IPS-18a (cell line): ENCODE measurements around the gene PRR36.

ENCODE experiments used
- H3K27ac ChIP-seq: one replicate; pipeline ENCODE4 v1.5.1; 2013; ENCODE audit warnings: low read length
- H3K27me3 ChIP-seq: one replicate; pipeline ENCODE4 v1.6.1; 2013; ENCODE audit warnings: mild to moderate bottlenecking, low read length; ENCODE audit not compliant: control insufficient read depth, insufficient read depth
- H3K36me3 ChIP-seq: one replicate; pipeline ENCODE4 v1.6.1; 2013; ENCODE audit warnings: low read depth, low read length; ENCODE audit not compliant: control insufficient read depth
- H3K4me1 ChIP-seq: one replicate; pipeline ENCODE4 v1.6.1; 2013; ENCODE audit warnings: low read depth, low read length; ENCODE audit not compliant: control insufficient read depth
- H3K4me3 ChIP-seq: one replicate; pipeline ENCODE4 v1.5.1; 2013; ENCODE audit warnings: low read length
- H3K9ac ChIP-seq: one replicate; pipeline ENCODE4 v1.6.1; 2013; ENCODE audit warnings: mild to moderate bottlenecking, low read length, moderate library complexity
- H3K9me3 ChIP-seq: one replicate; pipeline ENCODE4 v1.6.1; 2013; ENCODE audit warnings: low read depth, low read length; ENCODE audit not compliant: control insufficient read depth

Gene PRR36

DNA sequence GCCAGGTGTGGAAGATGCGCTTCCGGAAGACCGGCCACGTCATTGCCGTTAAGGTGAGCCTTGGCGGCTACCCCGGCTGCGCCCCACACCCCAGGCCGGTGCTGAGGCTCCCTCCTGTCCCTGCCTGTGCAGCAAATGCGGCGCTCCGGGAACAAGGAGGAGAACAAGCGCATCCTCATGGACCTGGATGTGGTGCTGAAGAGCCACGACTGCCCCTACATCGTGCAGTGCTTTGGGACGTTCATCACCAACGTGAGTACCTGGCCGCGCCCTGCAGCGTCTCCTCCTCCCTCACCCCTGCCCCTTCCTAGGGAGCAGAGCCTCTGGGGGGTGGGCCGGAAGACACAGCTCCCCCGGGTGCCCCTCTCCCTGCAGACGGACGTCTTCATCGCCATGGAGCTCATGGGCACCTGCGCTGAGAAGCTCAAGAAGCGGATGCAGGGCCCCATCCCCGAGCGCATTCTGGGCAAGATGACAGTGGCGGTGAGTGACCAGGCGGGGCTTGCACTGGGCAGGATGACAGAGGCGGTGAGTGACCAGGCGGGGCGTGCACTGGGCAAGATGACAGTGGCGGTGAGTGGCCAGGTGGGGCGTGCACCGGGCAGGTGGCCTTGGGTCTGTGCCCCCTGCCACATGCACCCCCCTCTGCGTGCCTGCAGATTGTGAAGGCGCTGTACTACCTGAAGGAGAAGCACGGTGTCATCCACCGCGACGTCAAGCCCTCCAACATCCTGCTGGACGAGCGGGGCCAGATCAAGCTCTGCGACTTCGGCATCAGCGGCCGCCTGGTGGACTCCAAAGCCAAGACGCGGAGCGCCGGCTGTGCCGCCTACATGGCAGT lies 36.4 kb upstream of the PRR36 start:
- Histone ChIP-seq H3K9ac (no peak overlapping the region), H3K27ac (no peak overlapping the region), H3K36me3 (peaks cover 16% of the 10 kb centered on the region), H3K4me1 (no peaks in the 10 kb centered on the region), H3K4me3 (no peak overlapping the region), H3K9me3 (no peaks in the 10 kb centered on the region), H3K27me3 (peaks cover 19% of the 10 kb centered on the region)

DNA sequence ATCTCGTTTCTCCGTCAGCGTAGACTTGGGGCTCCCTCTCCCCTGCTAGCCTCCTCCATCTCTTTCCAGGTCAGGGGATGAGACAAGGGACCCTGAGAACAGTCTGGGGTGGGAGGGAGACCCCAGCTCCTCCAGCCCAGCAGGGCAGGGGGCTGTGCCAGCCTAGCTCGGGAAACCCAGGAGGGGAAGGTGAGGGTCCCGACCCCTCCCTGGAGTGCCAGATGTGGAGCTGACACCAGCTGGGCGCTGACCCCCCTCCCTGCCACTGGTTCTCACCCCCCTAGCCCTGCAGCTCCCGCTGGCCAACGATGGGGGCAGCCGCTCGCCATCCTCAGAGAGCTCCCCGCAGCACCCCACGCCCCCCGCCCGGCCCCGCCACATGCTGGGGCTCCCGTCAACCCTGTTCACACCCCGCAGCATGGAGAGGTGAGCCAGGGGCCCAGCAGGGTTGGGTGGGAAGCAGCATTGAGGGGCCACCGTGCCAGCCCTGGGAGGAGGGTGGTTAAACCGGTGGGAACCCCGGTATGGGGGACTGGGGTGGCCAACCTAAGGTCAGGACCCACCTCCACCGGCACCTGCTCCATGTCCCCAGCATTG lies 35.4 kb upstream of the PRR36 start:
- Histone ChIP-seq H3K9ac (no peak overlapping the region), H3K4me3 (no peak overlapping the region), H3K27ac (no peak overlapping the region), H3K9me3 (no peaks in the 10 kb centered on the region), H3K4me1 (peaks cover 4% of the 10 kb centered on the region), H3K27me3 (peaks cover 9% of the 10 kb centered on the region), H3K36me3 (peaks cover 16% of the 10 kb centered on the region)

DNA sequence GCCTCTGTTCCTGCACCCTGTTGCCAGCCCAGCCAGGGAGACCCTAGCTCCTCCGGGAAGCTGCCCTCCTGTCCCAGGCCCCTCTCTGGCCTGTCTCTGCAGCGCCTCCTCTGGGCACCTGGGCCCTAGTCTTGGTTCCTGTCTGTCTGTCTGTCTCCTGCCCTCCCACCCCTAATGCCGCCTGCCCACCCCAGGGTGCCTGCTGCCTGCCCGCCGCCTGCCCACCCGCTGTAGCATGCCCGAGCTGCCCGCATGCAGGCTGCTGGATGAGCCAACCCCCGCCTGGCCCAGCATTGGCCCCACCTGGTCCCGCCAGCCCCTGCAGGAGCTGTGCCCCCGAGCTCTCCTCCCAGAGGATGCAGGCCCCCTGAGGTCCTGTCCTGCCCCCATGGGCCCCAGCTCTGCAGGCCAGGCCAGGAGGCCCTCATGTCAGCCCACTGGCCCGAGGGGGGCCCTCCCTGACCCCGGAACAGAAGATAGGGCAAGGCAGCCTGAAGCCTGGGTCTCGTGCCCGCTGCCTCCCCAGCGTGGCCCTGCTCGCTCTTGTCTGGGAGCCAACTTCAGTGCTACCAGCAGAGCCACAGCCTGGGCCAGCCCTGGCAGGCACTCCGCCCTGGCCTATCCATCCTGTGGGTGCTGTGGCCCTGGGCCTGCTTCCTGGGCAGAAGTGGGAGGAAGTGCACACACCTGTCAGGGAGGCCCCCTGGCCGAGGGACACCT lies 34.7 kb upstream of the PRR36 start:
- peaks cover 16% of the 10 kb centered on the region for H3K36me3 ChIP-seq
- H3K9me3 ChIP-seq = no peaks in the 10 kb centered on the region
- H3K4me3 ChIP-seq = no peak overlapping the region
- H3K27ac ChIP-seq = no peak overlapping the region
- H3K4me1 ChIP-seq = peaks cover 5% of the 10 kb centered on the region
- H3K9ac ChIP-seq = no peak overlapping the region
- peaks cover 2% of the 10 kb centered on the region for H3K27me3 ChIP-seq

DNA sequence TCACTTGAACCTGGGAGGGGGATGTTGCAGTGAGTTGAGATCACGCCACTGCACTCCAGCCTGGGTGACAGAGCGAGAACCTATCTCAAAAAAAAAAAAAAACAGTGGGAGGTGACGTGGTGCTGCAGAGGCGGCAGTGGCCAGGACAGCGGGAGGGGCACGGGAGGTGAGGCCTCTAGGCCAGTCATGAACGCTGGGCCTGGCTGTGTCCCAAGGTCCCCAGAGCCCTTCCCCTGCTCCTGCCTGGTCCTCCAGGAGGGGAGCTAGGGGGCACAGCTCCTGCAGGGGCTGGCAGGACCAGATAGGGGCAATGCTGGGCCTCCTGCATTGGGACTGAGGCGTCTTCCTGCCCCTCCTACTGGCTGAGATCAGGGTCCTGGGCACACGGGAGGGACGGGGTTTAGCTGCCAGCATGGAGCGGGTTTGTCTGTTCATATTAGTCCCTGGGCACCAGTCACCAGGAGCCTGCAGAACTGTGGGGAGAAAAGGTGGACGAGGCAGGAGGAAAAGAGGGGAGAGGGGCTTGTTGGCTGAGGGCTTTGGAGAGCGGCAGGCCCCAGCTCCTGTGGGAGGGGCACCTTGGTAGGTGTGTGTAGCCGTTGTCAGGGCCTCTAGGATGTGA lies 34.0 kb upstream of the PRR36 start:
- Histone ChIP-seq H3K36me3 (peaks cover 16% of the 10 kb centered on the region), H3K9ac (no peak overlapping the region), H3K9me3 (no peaks in the 10 kb centered on the region), H3K4me1 (peaks cover 5% of the 10 kb centered on the region), H3K27me3 (no peaks in the 10 kb centered on the region), H3K27ac (no peak overlapping the region), H3K4me3 (no peak overlapping the region)

DNA sequence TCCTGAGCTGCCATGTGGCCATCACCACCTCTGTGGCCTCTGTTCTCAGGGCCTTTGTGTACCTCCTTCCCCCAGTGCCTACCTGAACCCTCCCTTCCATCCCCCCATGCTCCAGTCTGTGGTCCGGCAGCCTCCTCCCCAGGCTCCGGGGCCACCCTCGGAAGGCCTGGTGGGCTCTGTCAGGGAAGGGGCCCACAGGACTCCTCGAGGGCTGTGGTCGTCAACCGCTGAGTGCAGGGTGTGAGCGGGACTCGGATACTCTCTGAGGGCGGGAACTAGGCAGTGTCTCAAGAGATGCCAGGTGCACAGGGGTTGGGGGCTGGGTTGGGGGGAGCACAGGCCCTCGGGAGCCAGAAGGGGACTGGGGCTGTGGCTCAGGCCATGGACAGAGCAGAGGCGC lies 33.4 kb upstream of the PRR36 start:
- Histone ChIP-seq H3K4me3 (no peak overlapping the region), H3K27me3 (no peaks in the 10 kb centered on the region), H3K9me3 (no peaks in the 10 kb centered on the region), H3K27ac (no peak overlapping the region), H3K4me1 (peaks cover 11% of the 10 kb centered on the region), H3K9ac (no peak overlapping the region), H3K36me3 (peaks cover 16% of the 10 kb centered on the region)

DNA sequence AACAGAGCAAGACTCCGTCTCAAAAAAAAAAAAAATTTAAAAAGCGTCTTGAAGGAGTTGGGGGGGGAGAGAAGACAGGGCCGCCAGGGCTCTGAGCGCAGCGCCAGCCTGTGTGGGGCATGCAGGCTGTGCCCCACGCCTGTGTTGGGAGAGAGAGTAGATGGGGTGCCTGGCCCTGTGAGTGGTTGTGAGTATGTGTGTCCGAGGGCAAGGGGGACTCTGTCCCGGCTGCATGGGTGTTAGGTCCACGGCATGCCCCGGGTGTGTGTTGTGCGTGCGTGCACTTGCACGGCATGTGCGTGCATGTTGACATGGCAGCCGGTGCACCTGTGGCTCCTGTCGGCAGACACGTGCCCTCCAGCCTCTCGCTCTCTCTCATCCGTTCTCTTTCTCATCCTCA lies 32.9 kb upstream of the PRR36 start:
- peaks cover 13% of the 10 kb centered on the region for H3K4me1 ChIP-seq
- no peaks in the 10 kb centered on the region for H3K27me3 ChIP-seq
- H3K9me3 ChIP-seq = no peaks in the 10 kb centered on the region
- no peak overlapping the region for H3K4me3 ChIP-seq
- H3K36me3 ChIP-seq = peaks cover 16% of the 10 kb centered on the region
- H3K9ac ChIP-seq = no peak overlapping the region
- H3K27ac ChIP-seq = no peak overlapping the region

DNA sequence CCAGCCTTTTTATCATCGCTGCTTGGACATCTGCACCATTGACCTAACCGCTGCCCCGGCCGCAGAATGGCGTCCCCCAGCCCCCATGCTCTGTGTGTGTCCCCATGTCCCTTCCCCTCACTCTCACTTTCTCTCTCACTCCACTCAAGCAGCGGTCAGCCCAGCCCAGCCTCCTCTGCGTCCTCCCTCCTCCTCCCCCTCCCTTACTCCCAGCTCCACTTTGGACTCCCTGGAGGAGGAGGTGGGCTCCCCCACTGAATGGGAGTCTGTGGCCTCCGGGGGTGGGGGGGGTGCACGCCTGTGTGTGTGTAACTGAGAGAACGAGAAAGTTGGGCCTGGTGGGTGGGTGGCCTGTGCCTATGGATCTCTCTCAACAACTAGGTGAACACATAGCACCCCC lies 31.7 kb upstream of the PRR36 start:
- Histone ChIP-seq H3K27ac (no peak overlapping the region), H3K27me3 (no peaks in the 10 kb centered on the region), H3K4me3 (no peak overlapping the region), H3K9me3 (no peaks in the 10 kb centered on the region), H3K9ac (no peak overlapping the region), H3K36me3 (peaks cover 6% of the 10 kb centered on the region), H3K4me1 (peaks cover 13% of the 10 kb centered on the region)

DNA sequence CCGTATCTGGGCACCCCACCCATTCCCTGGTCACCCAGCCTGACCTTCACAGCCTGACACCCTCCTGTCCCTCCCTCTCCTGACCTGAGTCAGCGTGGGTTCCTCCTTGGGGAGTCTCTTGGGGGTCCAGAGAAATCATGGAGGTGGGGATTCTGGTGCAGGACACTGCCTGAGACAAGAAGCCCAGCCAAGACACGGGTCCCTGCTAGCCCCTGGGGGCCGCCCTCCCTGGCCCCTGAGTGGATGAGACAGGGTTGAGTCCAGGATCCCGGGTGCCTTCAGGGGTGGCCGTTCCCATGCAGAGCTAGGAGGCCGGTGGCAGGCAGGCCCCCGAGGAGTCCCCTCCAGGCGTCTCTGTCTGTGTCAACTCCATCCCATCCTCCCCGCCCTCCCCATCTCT lies 31.1 kb upstream of the PRR36 start:
- Histone ChIP-seq H3K36me3 (peaks cover under 1% of the 10 kb centered on the region), H3K4me3 (no peak overlapping the region), H3K4me1 (peaks cover 13% of the 10 kb centered on the region), H3K9ac (no peak overlapping the region), H3K9me3 (no peaks in the 10 kb centered on the region), H3K27me3 (no peaks in the 10 kb centered on the region), H3K27ac (no peak overlapping the region)

DNA sequence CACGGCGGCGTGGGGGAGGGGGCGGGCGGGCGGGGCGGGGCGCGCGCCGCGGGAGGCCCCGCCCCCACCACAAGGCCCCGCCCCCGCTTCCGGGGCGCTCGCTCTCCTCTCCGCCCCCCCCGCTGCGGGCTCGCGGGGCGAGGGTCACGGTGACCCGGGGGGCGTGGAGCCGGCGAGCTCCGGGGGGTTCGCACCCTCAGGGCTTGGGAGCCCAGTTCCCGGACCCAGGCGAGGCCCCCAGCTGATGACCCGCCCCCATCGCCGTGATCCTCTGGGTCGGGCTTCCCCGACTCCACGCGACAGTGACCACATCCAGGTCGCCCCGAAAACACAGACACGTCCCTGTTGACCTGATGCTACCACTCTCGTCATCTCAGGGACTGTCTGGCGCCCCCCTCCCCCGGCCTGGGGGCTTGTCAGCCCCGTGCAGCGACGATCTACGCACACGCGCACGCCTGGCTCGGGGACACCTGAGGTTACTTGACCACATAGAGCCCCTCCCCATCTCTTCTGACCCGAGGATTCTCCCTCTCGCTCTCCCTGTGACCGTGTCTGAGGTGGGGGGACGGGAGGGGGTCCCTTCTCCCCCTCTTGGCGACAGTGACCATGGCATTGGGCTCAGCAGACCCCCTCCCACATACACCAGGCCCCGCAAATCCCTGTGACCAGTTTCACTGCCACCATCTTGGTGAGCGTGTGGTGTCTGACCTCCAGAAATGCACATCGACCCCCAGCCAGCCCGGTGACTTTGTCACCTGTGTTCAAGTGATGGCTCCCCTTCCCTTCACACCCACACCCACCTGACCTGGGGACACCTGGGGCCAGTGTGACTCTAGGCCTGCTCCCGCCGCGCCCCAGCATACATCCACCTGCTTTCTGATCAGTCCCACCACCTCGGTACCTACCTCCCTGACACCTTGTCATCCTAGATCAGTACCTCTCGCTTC lies 30.2 kb upstream of the PRR36 start:
- Histone ChIP-seq H3K4me3 (peak overlapping the region; percentile 84), H3K9me3 (no peaks in the 10 kb centered on the region), H3K9ac (peak overlapping the region; percentile 52), H3K27ac (no peak overlapping the region), H3K27me3 (no peaks in the 10 kb centered on the region), H3K36me3 (no peaks in the 10 kb centered on the region), H3K4me1 (peaks cover 13% of the 10 kb centered on the region)

DNA sequence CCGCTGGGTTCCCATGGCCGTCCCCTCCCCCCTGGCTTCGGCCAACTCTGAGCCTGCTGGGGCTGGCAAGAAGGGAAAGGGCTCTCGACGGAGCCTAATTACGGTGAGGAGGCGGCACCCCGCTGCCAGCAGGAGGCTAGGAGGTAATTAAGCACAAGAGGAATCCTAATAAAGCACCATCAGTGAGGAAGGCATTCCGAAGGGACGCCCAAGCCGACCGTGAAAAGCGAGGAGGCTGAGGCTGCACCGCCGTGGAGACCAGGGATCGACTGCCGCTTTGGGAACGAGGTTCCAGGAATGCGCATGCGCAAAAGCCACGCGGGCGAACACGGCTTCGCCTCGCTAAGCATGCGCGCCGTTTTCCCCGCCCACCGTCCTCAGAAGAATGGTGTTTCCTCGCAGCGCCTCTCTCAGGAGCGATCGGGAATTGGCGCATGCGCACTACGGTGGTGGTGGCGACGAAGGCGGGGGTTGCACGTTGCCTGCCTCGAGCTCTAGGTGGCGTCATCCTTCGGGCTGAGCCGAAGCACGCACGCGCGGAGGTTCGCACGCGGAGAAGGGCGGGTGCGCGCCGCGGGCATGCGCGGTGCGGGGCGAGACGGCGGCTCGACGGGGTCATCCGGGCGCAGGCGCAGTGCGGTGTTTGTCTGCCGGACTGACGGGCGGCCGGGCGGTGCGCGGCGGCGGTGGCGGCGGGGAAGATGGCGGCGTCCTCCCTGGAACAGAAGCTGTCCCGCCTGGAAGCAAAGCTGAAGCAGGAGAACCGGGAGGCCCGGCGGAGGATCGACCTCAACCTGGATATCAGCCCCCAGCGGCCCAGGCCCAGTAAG lies 29.3 kb upstream of the PRR36 start, which contains the start of gene MAP2K7:
Gene MAP2K7 (plus strand): TSS at position 634 of the 830 bp plus-strand sequence. CDS start 68 bp downstream, at position 702.
- H3K4me3 ChIP-seq = peak within 1 kb of the TSS; percentile 84
- H3K4me1 ChIP-seq = peaks cover 13% of the 10 kb centered on the region
- no peaks in the 10 kb centered on the region for H3K27me3 ChIP-seq
- H3K9ac ChIP-seq = peak within 1 kb of the TSS; percentile 73
- no peaks in the 10 kb centered on the region for H3K9me3 ChIP-seq
- H3K27ac ChIP-seq = peak within 1 kb of the TSS; percentile 38
- no peaks in the 10 kb centered on the region for H3K36me3 ChIP-seq
